ENCODE measurements around the gene EPHA7.

The EPHA7 gene

DNA sequence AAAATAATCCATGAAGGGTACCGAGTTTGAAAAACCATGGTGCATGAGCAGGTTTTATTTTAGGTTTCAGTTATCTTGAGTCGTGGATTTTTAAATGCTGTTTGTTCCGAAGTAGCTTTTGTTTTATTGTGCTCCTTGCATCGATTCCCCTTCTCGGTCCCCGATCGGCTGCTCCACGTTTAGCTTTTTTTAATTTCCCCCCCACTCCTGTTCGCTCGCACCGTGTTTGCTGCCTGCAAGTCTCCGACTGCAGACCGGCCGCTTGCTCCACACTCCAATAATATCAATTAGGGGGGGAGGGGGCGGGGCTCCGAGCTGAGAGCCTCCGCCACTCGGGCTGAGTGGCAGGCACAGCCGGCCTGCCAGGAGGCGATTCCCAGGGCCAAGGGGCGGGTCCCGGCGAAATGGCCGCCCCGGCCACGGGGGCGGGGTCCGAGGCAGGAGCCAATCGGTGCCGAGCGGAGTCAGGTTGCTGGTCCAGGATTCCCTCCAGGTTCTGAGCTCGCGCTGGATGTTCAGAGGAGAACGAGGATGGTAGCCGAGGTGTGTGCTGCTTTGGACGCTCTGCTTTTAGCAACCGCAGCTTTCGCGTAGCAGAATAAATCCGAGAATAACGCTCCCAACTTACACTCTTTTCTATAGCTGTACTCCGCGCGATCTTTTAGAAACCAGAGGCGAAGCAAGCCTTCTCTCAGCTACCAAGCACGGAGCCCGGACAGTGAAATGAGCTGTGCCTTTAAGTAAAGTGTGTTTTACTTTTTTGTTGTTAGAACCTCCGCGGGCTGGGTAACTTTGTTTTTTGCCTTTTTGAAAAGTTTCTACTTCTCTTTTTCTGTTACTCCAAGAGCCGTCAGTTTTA is at the start of gene EPHA7:
EPHA7 (minus strand) TSS at position 256 of the 859 bp plus-strand sequence; CDS start at position 38, 218 bp downstream.
- no peak for DNase-seq (ENCODE audit: low read depth)

DNA sequence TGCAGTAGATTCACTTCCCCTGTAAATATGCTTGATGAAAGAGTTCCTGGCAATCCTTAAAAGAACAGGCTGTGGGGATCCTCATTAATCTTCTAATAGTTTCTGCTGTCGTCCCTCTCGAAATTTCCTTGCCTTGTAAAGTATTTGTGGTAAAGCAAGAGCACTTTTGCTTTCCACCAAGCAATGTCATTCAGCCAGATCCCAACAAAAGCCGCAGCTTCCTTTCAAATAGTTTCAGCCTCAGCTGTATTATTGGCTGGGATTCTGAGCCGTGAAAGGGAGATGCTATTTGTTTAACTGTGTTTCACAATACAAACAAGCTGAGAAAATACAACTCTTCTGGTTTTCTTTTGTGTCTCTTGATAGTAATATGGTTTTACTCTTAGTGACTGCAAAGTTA is 48.9 kb upstream of the EPHA7 start:
- no peak for DNase-seq (ENCODE audit: low read depth)

- DNase-seq (ENCODE audit: low read depth) = no peak
Observed at GRCh38 chr6:93454533-93454932, 35.2 kb upstream of the EPHA7 start.

DNA sequence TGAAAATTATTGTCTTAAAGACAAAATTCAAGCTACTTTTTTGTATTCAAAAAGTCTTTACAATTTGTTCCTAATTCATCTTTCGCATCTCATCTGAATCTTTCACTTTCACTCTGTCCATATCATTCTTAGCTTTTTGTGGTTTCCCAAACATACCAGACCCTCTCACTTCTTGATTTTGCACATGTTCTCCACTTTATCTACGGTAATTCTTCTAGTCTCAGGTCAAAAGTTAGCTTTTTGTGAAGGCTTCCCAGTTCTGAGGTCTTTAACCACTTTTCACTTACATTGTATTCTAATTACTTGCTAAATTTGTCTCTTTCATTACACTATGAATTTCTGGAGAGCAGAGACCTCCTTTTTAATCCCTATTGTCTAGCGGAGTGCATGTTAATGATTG is 34.6 kb upstream of the EPHA7 start:
- DNase-seq (ENCODE audit: low read depth) = no peak

DNA sequence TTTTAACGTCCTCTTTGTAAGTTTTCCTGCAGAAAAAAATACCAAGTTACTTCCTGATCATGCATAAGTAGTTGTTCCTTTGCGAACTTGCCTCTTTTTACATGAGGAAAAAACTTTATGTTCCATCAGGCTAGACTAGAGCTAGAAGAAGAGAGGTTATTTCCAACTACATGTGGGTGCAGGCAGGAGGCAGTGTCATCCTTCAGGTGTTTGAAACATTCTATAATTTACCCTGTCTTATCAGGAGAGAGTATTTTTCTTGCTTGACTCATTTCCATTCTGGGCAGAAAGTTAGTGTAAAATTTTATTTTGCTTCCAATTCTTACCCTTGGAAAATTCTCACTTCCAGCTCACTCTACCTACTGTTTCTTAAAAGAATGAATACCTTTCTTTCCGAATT is 28.5 kb upstream of the EPHA7 start:
- DNase-seq (ENCODE audit: low read depth) = no peak

DNA sequence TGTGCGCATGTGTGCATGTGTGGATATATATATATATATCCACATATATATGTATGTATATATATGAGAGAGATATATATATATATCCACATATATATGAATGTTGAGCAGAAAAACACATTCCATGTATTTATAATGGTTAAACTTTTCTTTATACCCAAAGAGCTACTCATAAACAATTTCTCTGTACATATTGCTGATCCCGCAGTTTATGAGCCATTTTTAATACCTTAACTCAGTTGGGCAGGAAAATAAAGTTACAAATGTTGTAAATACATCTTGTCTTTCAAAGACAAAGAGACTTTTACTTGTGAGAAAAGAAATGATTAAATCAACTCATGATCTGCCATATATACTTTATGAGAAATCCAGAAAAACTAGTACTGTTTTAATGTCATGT is 18.1 kb upstream of the EPHA7 start:
- DNase-seq (ENCODE audit: low read depth) = no peak

DNA sequence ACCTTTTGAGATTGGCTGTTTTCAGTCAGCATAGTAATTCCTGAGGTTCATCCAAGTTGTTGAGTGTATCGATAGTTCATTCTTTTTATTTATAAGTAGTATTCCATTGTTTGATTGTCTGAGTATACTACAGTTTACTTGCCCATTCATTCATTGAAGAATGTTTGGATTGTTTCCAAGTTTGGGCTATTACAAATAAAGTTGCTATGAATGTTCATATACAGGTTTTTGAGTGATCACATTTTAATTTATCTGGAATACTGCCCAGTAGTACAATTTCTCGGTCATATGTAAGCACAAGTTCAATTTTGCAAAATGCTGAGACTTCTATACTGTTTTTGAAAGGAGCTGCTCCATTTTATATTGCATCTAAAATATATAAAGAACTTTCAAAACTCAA is 14.2 kb upstream of the EPHA7 start:
- DNase-seq (ENCODE audit: low read depth) = no peak

- DNase-seq (ENCODE audit: low read depth) = no peak
Observed at GRCh38 chr6:93424303-93425064, 5.1 kb upstream of the EPHA7 start.

- no peak for DNase-seq (ENCODE audit: low read depth)
Observed at GRCh38 chr6:93423542-93423941, 4.2 kb upstream of the EPHA7 start.

DNA sequence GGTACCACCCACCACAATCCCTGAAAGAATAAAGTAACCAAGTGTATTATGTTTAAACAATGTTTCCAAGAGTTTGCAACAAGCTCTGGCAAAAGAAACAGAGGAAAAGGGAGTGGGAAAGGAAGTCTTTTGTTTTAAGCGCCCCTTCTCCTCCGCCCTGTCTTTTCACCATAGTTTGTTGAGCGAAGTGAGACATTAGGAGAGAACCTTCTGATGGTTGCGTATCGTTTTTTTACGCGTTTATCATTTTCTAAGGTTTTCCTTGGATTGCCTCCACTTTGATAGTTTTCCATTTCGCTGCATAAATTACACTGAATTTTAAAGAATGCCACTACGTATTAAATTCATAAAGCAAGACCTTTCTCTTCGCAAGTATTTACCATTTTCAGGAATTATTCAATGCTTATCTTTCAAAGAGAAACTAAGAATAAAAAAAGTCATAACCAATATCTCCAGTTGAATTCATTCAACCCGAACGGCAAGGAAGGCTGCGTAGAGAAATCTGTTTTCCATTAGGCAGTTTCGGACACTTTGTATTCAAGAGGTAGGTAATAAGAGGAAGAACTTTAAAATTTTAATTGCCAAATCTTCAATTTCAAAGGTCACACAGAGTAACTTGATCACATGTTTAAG is 920 bp upstream of the EPHA7 start:
- DNase-seq (ENCODE audit: low read depth) = no peak

DNA sequence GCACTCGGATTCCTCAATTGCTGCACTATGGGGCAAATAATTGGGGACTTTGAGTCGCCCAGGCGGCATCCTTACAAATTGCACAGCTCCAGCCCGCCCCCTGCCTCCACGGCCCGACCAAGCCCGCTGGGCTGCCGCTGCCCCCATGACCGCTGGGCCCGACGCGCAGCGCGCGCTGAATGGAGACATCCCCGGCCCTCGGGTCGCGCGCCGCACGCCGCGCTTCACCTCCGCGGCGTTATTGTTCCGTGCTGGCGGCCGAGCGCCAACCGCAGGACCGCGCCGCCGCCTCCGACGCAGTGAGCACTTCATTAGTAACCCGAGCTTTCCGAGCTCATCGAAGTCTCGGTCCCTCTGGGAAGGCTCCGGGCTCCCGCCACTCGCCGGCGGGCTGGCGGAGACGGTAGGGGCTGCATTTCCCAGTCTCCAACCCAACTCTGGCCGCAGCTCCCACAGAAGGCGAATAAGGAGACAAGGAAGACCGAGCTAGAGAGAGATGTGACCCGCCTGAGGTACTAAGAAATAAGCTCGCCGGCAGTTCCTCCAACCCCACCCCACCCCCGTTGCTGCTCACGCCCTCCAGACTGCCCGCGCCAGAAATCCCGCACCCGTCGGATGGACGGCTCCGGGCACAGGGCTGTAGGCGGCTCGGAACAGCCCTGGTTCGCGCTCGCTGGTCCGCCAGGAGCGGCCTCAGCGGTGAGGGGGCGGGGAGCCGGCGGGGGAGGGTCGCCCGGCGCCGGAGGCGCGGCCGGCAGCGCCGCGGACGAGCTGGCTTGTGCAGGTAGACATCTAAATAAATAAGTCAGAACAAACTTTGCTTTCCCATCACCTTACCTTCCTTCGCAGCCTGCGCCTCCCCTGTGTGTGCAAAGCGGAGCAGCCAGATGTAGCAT is 703 bp downstream of the EPHA7 start:
- DNase-seq (ENCODE audit: low read depth) = no peak

DNA sequence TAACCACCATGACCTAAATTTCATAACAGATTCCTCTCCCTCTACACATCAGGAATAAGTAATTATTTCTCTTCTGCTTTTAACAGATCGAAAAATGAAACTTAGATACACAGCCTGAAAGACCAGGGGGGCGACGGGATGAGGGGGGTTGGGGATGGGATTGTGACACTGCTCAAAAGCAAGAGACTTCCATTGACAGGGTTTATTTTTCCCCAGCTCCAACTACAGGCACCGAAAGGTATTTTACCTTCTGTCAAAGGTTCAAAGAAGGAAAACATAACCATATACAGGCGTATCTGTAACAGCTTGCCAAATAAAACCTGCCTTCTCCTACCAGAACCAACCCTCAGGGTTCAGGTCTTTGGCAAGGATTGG is 1.3 kb downstream of the EPHA7 start:
- DNase-seq (ENCODE audit: low read depth) = no peak

DNA sequence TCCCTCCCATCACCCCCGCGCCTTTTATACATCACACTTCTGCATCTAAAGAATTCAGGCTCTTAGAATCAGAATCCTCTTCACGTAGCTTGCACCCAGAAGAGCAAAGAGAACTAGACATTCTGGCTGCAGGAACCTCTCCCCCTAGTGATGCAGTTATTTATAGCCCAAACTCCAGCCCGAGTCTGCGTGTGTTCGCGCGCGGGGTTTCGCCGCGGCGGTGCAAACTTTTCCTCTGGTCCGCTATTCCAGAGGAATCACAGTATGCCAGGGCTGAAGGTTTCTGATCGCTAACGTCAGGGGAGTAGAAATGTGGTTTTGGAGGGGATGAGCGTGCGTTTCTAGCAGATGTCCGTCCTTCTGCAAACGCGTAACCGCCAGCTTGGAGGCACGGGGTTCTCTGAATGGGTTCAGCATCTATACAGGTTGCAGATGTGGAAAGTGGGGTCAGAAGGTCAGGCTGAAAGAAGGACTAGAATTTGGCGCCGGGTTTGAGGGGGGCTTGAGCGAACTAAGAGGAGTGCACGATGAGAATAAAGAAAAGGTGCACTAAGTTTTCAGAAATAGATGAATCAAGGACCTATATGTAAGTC is 1.8 kb downstream of the EPHA7 start:
- no peak for DNase-seq (ENCODE audit: low read depth)

- DNase-seq (ENCODE audit: low read depth) = no peak
Observed at GRCh38 chr6:93416571-93417420, 2.6 kb downstream of the EPHA7 start.

GRCh38 chr6:93413190-93413589 is 6.2 kb downstream of the EPHA7 start:
- no peak for DNase-seq (ENCODE audit: low read depth)

- no peak for DNase-seq (ENCODE audit: low read depth)
Observed at GRCh38 chr6:93412452-93412851, 6.9 kb downstream of the EPHA7 start.

- no peak for DNase-seq (ENCODE audit: low read depth)
Observed at GRCh38 chr6:93407186-93407585, 12.2 kb downstream of the EPHA7 start.

DNA sequence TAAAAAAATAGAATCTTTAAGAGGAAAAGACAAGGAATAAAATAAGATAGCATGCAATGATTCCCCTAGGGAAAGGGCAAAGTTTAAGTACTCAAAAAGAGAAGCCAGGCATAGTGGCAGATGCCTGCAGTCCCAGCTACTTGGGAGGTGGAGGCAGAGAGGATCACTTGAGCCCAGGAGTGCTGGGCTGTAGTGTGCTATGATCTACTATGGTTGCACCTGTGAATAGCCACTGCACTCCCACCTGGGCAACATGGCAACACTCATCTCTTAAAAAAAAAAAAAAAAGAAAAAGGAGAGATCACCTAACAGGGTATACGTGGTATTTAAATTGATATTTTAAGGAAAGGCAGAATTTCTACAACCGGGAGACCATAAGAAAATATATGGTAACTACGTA is 16.0 kb downstream of the EPHA7 start:
- DNase-seq (ENCODE audit: low read depth) = no peak

- DNase-seq (ENCODE audit: low read depth) = no peak
Observed at GRCh38 chr6:93398723-93399122, 20.6 kb downstream of the EPHA7 start.

DNA sequence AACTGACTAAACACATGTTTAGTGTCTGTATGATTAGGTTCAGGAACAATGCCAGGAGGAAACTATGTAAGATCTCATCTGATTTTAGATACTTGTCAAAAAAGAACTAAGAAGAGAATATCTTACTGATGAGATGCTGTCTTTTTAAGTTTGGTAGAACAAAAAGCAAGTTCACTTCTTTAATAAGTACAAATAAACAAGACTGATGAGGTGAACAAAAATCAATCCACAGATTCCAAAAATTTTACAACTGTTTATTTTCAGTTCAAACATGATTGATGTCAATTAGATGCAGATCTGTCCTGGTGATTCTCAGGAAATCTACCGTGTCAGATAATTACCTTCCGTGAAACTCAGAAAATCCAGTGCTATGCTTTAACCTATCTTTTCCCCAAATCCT is 24.9 kb downstream of the EPHA7 start:
- no peak for DNase-seq (ENCODE audit: low read depth)

Measured in activated T-helper 1 cell treated with Interleukin-2 at 50 U/mL for 16 hours (primary cell).